Bone marrow (tissue), 2 donors: ENCODE measurements around the gene PPP4R3A.
"Not testable (repeated sequence)": the region's sequence is repeated elsewhere in the genome, so short reads cannot be mapped to it uniquely, and the experiment has no call there.

Source experiments
- DNase-seq, 2 donors: peaks; one replicate each; lab custom pipeline; 2025; lab: John Stamatoyannopoulos, UW

PPP4R3A gene

DNA sequence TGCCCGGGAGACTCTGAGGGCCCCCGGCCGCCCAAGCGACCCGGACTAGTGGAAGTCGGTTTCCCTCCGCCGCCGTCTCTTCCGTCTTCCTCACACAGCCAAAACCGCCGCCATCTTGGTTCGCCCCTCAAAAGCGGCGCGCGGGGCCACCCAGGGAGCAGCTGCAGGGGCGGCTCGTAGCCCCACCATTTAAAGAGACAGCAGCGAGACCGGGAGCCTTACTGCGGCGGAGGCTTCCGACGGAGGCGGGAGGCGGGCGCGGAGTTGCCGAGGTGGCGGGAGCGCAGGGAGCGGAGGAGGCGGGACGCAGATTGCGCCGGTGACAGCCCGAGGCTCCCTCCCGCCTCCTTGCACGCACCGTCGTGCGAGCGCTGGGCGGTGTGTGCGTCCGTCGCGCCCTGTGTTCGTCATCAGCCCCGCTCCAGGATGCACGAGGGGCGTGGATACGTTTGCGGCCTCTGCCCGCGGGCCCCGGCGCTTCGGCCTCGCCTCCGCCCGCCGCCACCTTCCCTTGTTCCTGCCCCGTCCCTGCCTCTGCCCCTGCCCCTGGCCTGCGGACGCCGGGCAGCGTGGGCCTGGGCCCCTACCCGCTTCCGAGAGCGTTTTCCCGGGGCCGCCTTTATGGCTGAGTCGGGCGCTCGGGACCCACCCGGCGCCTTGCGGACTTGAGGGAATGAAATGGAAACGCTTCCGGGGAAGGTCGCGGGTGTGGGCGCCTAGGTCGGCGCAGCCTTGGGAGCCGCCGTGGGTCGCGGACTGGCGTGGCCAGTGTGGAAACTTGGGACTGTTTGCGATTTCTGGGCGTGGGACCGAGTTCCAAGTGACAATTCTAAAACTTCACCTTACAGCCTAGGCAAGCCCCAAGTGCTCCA is at the start of gene PPP4R3A:
PPP4R3A (minus strand) TSS at position 140 of the 872 bp plus-strand sequence. CDS start 663 bp downstream, outside the sequence.
- DNase-seq = peak; percentile 98 to 99

DNA sequence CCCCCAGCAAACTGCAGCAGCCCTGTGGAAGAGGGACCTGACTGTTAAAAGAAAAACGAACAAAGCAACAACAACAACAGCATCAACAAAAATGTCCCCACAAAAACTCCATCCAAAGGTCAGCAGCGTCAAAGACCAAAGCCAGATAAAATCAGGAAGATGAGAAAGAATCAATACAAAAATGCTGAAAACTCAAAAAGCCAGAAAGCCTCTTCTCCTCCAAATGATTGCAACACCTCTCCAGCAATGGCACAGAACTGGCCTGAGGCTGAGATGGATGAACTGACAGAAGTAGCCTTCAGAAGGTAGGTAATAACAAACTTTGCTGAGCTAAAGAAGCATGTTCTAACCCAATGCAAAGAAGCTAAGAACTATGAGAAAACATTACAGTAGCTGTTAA is 45.4 kb upstream of the PPP4R3A start:
- no peak for DNase-seq

GRCh38 chr14:91554535-91555332 is 44.6 kb upstream of the PPP4R3A start:
- DNase-seq = no peak

DNA sequence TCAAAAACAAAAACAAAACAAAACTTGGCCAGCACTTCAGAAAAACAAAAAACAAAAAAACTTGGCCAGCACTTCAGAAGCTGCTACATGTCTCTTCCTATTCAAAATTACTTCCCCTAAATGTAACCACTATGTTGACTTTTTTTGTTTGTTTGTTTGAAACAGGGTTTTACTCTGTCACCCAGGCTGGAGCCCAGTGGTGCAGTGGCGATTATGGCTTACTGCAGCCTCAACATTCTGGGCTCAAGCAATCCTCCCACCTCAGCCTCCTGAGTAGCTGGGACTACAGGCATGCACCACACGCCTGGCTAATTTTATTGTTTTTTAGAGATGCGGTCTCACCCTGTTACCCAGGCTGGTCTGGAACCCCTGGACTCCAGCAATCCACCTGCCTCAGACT is 38.0 kb upstream of the PPP4R3A start:
- no peak for DNase-seq

DNA sequence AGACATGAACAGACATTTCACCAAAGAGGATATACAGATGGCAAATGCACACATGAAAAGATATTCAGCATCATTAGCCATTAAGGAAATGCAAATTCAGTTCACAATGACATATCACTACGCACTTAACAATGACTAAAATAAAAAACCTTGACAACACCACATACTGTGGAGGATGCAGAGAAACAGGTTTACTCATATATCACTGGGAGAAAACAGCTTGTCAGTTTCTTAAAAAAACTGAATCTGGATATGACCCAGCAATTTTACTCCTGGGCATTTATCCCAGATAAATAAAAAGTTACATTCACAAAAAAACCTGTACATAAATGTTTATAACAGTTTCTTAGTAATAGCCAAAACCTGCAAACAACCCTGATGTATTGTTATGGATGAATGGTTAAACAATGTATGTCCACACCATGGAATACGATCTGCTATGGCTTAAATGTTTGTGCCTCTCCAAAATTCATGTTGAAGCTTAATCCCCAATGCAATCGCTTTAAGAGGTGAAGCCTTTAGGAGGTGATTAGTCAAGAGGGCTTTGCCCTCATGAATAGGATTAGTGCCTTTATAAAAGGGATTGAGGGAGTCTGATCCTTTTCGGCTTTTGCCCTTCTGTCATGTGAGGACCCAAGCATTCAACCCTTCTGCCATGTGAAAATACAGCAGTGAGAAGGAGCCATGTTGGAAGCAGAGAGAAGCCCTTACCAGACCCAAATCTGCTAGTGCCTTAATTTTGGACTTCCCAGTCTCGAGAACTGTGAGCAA is 36.0 kb upstream of the PPP4R3A start:
- no peak for DNase-seq

DNA sequence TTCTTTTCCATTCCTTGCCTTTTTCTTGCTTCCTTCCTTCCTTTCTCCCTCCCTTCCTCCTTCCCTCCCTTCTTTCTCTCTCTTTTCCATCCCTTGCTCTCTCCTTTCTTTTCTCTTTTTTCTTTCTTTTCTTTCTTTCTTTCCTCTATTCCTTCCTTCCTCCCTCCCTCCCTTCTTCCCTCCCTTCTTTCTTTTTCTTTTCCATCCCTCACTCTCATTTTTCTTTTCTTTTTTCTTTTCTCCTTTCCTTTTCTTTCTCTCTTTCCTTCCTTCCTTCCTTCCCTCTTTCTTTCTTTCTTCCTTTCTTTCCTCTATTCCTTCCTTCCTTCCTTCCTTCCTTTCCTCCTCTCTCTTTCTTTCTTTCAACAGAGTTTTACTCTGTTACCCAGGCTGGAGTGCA is 35.1 kb upstream of the PPP4R3A start:
- DNase-seq = no peak

GRCh38 chr14:91536327-91536726 is 26.2 kb upstream of the PPP4R3A start:
- no peak for DNase-seq

- not testable (repeated sequence) for DNase-seq
Observed at GRCh38 chr14:91534059-91534458, 23.9 kb upstream of the PPP4R3A start.

DNA sequence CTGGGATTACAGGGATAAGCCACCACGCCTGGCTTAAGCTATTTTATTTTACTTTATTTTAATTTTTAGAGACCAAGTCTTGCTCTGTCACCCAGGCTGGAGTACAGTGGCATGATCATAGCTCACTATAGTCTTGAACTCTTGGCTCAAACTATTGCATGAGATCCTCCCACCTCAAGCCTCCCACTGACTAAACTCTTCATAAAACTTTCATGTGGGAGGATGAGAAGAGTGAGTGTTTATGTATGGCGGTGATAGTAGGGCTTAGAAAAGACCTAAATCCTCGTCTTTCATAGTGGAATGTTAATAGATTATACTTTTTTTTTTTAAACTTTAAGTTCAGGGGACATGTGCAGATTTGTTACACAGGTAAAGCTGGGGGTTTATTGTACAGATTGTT is 23.5 kb upstream of the PPP4R3A start:
- DNase-seq = no peak

DNA sequence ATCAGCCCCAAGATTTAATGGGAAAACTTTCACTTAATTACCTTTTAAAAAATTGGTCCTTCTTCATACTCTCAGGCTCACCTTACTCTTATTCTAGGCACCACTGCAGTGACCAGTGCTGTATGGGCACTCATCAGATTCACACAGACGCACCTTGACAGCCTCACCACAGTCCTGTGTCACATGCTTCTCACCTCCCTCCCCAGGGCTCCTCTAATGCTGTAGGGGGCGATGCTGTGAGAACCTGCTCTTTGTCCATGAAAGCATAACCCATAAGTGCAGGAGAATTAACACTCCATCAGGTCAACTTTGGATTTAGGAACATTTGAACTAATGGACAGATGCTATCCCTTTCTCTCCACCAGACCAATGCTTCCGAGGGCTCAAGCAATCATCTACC is 13.9 kb upstream of the PPP4R3A start:
- no peak for DNase-seq

DNA sequence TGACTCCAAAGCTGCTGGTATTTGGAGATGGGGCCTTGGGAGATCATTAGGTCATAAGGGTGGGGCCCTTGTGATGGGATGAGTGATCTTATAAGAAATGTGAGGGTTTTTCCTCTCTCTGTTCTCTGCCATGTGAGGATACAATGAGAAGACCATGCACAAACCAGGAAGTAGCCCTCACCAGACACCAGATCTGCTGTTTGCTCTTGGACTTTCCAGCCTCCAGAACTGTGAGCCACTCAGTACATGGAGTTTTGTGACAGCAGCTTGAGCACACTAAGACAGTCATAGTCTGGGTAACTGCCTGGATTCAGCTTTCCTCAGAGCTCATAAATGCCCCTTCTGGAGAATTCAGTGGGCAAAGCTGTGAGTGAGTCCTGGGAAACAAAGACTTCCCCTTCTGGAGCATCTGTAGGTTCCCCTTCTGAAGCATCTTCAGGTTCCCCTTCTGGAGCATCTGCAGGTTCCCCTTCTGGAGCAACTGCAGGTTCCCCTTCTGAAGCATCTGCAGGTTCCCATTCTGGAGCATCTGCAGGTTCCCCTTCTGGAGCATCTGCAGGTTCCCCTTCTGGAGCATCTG is 11.0 kb upstream of the PPP4R3A start:
- no peak for DNase-seq

DNA sequence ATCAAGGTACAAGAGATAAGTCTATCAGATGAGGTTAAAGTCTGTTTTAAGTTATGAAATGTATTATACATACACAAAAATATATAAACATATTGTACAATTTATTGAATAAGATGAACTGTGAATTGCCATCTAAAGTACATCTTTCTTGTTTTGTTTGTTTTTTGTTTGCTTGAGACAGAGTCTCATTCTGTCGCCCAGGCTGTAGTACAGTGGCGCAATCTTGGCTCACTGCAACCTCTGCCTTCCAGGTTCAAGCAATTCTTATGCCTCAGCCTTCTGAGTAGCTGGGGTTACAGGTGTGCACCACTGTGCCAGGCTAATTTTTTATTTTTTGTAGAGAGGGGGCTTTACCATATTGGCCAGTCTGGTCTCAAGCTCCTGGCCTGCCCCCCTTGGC is 10.0 kb upstream of the PPP4R3A start:
- no peak for DNase-seq

DNA sequence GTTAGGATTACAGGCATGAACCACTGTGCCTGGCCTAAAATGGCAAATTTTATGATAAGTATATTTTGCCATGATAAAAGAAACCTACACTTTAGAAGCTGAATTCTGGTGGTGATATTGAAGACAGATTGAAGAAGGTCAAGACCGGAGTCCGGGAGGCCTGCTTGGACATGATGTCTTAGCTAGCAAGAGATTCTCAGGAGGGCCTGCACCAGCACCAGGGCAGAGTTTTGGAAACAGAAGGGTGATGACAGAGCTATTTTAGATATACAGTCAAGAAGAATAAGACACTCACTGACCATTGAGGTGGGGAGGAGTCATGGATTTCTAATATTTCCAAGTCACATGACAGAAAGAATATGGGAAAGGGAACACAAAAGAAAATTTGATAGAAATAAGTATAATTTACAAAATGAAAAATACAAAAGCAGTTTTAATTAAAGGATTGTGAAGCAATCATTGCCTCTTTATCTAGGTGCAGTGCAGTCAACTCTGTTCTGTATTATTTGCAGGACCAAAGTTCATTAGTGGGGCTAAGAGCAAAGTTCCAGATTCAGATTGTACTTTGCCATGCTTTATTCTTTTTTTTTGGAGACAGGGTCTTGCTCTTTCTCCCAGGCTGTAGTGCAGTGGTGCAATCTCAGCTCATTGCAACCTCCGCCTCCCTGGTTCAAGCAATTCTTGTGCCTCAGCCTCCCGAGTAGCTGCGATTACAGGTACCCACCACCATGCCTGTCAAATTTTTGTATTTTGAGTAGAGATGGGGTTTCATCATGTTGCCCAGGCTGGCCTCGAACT is 9.3 kb upstream of the PPP4R3A start:
- no peak for DNase-seq

DNA sequence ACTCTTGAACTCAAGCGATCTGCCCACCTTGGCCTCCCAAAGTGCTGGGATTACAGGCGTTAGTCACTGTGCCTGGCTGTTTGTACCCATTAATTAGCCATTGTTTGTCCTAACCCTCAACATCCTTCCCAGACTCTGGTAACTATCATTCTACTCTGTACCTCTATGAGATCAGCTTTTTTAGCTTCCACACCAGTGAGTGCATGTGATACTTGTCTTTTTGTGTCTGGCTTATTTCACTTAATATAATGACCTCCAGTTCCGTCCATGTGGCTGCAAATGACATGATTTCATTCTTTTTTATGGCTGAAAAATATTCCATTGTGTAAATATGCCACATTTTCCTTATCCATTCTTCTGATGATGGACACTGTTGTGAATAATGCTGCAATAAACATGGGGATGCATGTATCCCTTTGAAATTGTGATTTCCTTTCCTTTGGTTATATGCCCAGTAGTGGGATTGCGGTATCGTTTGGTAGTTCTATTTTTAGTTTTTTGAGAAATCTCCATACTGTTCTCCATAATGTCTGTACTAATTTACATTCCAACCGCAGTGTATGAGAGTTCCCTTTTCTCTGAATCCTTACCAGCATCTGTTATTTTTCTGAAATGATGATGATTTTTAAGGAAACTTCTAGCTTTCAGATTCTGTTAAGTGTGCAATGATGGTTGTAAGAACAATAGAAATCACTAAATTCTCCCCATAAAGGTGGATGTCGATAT is 6.7 kb upstream of the PPP4R3A start:
- peak in 1 of 2 donors; percentile 36 for DNase-seq

DNA sequence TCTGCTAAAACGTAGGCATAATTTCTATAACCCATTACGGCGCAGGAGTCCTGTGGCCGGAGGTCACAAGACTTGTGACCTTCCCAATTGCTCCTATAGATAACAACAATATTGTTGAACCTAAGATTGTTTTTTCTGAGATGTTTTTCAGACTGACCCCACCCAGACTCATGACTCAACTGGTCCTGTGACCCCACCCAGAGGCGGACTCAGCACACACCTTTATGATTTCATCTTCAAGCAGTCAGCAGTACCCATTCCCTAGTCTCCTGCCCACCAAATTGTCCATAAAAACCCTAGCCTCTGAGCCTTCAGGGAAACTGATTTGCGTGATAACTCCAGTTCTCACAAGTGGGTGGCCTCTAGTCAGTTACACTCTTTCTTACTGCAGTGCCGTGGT is 5.9 kb upstream of the PPP4R3A start:
- DNase-seq = no peak

GRCh38 chr14:91511043-91511383 is 903 bp upstream of the PPP4R3A start:
- peak in 1 of 2 donors; percentile 20 for DNase-seq

- DNase-seq = no peak
Observed at GRCh38 chr14:91509878-91510170, 286 bp downstream of the PPP4R3A start.

GRCh38 chr14:91509083-91509877 is 830 bp downstream of the PPP4R3A start:
- DNase-seq = peak in 1 of 2 donors; percentile 40

- DNase-seq = no peak
Observed at GRCh38 chr14:91508105-91508504, 2.0 kb downstream of the PPP4R3A start.

GRCh38 chr14:91506226-91506625 is 3.9 kb downstream of the PPP4R3A start:
- DNase-seq = no peak
